ENCODE data around the gene BAIAP3. TPM values are rescaled to one million over a fixed set of nuclear protein-coding genes. Genes with fewer than 3 reads are reported as not detected.
A peak's percentile ranks its signal among the peaks of the same experiment; 100 is the strongest.

Gene BAIAP3
- polyA plus RNA-seq, 5 donors, result 2.2 to 6.9 (median 4.2) TPM

DNA sequence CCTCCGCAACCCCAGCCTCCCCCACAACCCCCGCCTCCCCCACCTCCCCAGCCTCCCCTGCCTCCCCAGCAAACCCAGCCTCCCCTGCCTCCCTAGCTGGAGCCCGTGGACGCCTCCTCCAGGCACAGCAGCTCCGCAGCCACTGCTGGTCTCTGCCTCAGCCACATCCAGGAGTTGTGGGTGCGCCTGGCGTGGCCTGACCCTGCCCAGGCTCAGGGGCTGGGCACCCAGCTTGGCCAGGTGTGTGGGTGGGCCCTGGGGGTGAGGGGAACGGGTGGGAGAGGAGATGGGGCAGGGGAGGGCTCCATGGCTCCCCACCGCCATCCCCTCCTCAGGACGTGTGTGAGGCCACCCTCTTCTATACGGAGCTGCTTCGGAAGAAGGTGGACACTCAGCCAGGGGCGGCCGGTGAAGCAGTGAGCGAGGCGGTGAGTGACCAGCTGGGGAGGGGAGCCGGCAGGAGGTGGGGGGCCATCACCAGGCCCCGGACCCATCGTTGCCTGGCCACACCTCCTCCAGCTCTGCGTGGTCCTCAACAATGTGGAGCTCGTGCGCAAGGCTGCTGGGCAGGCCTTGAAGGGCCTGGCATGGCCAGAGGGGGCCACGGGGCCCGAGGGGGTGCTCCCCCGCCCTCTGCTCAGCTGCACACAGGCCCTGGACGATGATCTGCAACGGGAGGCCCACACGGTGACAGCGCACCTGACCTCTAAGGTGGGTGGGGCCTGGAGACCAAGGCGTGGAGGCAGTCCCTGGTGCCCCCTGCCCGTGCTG lies 12.4 kb downstream of the BAIAP3 start:
- DNase-seq, result no peak

DNA sequence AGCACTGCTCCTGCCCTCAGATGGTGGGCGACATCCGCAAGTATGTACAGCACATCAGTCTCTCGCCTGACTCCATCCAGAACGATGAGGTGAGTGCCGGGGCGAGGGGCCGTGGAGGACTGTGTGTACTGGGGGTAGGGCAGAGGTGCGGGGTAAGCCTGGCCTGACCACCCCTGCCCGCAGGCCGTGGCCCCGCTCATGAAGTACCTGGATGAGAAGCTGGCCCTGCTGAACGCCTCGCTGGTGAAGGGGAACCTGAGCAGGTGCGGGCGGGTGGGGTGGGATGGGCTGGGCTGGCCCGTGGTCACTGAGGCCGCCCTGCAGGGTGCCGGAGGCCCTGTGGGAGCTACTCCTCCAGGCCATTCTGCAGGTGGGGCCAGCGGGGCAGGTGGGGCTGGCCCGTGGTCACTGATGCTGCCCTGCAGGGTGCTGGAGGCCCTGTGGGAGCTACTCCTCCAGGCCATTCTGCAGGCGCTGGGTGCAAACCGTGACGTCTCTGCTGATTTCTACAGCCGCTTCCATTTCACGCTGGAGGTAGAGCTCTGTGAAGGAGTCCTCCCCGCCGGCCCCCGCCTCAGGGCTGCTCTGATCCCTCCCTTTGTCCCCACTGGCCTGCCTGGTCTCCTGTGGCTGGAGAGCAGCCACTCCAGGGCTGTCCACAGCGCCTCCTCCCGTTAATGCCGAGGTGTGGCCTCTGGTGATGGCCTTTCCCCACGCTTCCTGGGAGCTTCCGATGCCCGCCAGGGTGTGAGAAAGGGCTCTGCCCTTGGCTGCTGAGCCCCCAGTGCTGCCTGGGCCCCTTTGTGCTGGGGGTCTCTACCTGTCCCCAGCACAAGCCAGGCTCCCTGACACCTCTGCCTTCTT lies 13.2 kb downstream of the BAIAP3 start:
- no peak for DNase-seq

DNA sequence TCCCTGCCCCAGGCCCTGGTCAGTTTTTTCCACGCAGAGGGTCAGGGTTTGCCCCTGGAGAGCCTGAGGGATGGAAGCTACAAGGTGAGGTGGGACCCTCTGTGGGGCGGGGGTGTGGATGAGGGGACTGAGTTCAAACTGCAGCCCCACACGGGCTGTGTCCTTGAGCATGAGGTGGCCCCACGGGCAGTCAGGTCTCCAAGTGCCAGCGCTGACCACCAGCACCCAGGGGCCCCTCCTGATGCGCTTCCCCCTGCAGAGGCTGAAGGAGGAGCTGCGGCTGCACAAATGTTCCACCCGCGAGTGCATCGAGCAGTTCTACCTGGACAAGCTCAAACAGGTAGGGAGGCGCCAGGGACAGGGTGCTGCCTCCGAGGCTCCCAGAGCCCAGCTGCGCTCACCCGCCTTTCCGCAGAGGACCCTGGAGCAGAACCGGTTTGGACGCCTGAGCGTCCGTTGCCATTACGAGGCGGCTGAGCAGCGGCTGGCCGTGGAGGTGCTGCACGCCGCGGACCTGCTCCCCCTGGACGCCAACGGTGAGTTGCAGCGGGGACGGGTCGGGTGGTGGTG lies 13.9 kb downstream of the BAIAP3 start:
- no peak for DNase-seq

- DNase-seq, result no peak
Observed at GRCh38 chr16:1347962-1348361, 14.5 kb downstream of the BAIAP3 start.

DNA sequence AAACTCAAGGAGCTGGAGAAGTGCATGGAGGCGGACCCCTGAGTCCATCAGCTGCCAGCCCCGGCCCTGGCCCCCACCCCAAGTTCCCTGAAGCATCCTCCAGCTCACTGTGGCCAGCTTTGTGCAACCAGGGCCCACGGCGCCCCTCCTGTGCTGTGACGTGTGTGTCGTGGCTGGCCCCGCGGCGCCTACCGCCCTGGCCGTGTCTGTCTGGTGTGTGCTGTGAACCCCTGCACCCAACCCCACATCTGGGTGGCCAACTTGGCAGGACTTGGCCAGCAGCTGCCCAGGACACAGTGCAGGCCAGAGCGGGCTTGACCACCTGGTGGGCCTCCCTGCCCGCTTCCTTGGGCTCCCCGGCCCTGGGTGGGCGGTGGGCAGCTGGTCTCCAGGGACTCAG lies 15.0 kb downstream of the BAIAP3 start:
- DNase-seq, result no peak

- DNase-seq, result no peak
Observed at GRCh38 chr16:1348926-1349325, 15.5 kb downstream of the BAIAP3 start.

- DNase-seq, result no peak
Observed at GRCh38 chr16:1349351-1349750, 15.9 kb downstream of the BAIAP3 start.

DNA sequence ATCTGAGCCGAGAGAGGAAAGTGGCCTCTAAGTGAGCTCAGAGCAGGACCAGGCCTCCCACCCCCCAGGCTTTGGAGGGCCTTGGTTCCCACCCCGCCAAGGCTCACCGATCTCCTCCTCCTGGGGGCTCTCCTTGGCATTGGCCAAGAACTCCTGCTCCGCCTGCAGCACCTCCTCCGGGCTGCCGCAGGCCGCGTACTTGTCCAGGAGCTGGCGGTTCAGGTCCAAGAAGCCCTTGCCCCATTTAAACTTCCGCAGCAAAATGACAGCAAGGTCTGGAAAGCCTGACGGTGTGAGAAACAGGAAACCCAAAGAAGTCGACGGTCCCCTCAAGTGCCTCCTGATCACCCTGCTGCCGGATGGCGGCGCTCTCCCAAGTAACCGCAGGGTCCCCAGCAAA lies 16.5 kb downstream of the BAIAP3 start:
- no peak for DNase-seq

DNA sequence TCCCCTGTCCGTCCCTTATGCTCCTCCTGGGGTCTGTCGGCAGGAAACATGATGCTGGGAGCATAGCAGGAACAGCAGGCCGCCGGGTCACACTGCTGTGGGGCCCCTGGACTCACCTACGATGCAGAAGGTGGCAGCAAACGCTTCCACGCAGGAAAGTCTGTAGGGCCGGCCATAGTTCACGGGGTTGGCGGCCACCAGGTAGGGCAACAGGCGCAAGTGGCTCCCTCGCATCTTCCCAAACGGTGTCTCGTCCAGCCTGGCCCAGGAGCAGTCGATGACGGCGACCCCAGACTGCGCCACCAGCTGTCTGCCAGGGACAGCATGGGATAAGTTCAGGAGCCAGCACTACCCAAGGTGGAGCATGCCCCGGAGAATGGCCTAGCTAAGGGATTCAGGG lies 17.2 kb downstream of the BAIAP3 start:
- DNase-seq, result no peak

DNA sequence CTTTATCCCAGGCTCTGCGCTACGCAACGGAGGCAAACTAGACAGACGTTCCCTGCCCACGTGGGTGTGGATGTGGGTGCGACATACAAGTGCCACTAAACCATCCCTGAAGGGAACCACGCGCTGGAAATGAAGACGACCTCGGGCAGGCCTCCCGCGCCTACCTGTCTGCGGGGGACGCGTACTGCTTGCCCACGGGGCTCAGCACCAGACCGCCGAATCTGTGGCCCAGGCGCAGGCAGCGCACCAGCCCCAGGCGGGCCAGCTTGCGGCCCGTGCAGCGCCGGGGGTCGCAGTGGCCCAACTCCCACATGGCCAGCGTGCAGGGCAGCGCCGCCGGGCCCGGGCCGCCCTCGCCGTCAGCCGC lies 17.8 kb downstream of the BAIAP3 start:
- DNase-seq, result no peak

DNA sequence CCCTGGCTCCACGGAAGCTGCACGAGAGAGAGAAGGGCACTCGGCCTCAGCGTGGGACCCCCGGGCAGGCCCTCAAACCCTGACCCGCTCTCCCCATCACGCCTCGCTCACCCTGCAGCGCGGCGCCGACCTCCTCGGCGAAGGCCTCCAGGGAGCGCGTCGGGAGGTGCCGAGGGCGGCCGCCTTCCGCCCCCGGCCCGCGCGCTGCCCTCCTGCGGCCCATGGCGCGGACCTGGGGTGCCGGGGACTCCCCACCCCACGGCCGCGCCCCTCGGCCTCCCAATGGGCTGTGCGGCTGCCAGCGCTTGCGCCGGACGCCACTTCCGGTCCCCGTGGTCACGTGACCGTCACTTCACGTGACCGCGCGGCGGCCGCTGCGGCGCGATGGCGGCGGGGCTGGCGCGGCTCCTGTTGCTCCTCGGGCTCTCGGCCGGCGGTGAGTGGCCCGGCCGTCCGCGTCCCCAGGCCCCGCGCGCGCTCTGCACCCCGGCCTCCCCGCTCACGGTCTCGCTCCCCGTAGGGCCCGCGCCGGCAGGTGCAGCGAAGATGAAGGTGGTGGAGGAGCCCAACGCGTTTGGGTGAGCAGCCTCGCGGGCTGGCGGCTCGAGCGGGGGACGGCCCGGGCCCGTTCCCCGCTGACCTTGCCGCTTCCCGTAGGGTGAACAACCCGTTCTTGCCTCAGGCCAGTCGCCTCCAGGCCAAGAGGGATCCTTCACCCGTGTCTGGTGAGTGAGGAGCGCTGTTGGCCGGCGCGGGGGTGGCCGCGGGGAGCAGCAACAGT lies 18.3 kb downstream of the BAIAP3 start, which contains the start of the genes GNPTG and TSR3:
Gene GNPTG (plus strand): TSS at position 350 of the 781 bp plus-strand sequence. CDS start 35 bp downstream, at position 385.
Gene TSR3 (minus strand): TSS at position 297 of the 781 bp plus-strand sequence. CDS start 74 bp downstream, at position 223.
- peak; percentile 87 to 89 for DNase-seq

GRCh38 chr16:1354815-1355540 lies 21.5 kb downstream of the BAIAP3 start:
- no peak for DNase-seq

- DNase-seq, result no peak
Observed at GRCh38 chr16:1355591-1355990, 22.1 kb downstream of the BAIAP3 start.

DNA sequence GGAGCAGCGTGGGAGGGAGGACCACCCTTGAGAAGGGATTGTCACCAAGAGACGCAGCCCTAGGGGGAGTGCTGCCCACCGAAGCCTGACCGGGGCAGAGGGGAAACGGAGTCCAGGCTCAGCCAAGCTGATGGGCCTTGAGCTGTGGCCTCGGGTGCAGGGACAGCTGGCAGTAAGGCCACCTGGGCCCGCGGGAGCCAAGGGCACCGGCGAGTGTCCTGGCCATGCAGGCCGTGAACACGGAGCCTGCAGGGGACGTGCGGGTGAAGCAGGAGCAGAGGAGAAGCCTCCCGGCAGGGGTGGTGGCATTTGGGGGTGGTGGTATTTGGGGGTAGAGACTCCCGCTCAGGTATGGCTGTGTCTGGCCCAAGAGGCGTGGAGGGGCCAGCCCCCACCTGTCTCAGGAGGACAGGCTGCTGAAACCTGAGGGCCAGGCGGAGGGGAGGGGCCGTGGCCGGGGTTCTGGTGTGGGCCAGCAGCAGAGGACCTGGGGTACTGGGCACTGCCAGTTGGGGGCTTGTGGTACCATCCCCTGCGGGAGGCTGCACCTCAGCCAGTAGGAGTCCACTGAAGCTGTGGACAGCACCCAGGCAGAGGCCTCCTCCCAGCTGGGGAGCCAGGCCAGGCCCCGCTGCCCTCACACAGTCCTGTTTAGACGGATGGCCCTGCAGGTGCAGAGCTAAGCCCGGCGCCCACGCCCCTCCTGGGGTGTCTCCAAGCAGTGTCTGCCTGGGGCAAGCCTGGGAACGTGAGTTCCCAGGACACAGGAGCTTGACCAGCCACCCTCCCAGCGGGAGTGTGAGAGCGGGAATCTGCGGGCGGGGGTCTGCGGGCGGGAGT lies 22.8 kb downstream of the BAIAP3 start:
- no peak for DNase-seq

DNA sequence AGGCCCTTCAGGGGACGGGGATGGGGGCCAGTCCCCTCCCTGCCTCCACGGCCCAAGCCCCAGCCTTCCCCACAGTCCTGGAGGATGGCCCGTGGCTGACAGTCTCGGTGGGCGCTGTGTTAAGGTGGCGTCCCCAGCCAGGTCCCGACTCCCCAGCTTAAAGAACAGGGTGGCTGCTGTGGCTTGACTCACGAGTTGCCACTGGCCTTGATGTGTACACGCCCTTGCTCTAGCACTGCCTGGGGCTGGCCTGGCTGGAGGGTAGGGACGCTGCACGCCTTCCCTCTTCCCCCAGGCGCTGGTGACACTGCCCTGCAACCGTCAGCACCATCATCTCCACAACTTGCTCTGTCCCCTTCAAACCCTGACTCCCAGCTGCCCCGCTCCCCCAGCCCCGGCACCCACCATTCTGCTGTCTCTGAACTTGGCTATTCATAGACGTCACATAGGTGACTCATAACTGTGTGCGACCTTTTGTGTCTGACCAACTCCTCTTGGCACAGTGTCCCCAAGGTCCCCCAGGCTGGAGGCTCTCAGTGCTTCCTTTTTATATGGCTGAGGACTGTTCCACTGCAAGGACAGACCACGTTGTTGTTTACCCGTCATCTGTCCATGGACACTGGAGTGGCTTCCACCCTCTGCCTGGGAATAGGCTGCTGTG lies 24.6 kb downstream of the BAIAP3 start:
- DNase-seq, result no peak

GRCh38 chr16:1361685-1362360 lies 28.4 kb downstream of the BAIAP3 start:
- DNase-seq, result no peak

DNA sequence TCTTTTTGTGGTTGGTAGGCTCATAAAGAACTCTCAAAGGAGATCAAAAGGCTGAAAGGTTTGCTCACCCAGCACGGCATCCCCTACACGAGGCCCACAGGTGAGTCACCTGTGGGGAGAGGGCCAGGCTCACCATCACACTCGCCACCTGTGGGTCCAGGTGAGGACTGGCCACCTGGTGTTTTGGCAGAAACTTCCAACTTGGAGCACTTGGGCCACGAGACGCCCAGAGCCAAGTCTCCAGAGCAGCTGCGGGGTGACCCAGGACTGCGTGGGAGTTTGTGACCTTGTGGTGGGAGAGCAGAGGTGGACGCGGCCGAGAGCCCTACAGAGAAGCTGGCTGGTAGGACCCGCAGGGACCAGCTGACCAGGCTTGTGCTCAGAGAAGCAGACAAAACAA lies 29.4 kb downstream of the BAIAP3 start:
- no peak for DNase-seq

DNA sequence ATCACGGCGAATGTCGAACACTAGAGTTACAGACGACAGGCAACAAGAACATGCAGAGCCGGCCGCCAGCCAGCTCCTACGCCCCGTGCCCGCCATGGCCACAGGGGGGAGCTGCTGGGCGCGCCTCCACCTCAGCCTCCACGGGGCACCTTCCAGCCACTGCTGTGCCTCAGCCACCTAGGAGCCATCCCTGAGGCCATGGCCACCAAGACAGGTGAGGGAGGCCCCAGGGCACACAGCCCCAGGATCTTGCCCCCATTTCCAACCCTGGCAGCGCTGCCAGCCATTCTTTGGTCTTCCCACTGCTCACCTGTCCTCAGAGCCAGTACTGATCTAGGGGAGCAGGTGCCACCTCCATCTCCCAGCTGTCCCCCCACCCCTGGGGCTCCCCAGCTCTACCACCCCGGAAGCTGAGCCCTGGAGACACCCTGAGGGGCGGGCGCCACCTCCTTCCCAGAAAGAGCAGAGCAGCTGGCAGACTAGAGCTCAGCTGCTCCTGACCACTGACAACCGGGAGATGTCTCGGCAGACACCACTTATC lies 30.1 kb downstream of the BAIAP3 start:
- DNase-seq, result no peak

- DNase-seq, result no peak
Observed at GRCh38 chr16:1364510-1364909, 31.1 kb downstream of the BAIAP3 start.
